Right cardiac atrium (tissue), 5 donors: ENCODE results near the gene OPRM1. TPM values are rescaled to one million over a fixed set of nuclear protein-coding genes. Genes with fewer than 3 reads are reported as not detected.

Source experiments
- ATAC-seq, 2 donors: fragments of 200-7000 bp; cut with Tn5 transposase; one replicate each; pipeline versions ENCODE4 v1.8.0 to v1.9.1; 2020; ENCODE audit warnings: moderate library complexity in 2 of 2, mild to moderate bottlenecking in 1 of 2
- DNase-seq, 3 donors: peaks; one replicate each; pipeline ENCODE4 v3.0.0-alpha.2; 2020
- H3K27ac ChIP-seq: one replicate; pipeline ENCODE4 v1.5.1; 2013; ENCODE audit warnings: mild to moderate bottlenecking, low read length, control low read depth, moderate library complexity
- H3K27me3 ChIP-seq: one replicate; pipeline ENCODE4 v1.6.1; 2013; ENCODE audit not compliant: control insufficient read depth, insufficient read depth
- H3K4me1 ChIP-seq: one replicate; pipeline ENCODE4 v1.6.1; 2013; ENCODE audit warnings: low read length; ENCODE audit not compliant: control insufficient read depth, insufficient read depth
- H3K4me3 ChIP-seq: one replicate; pipeline ENCODE4 v1.5.1; 2013; ENCODE audit warnings: low read length, control low read depth
- H3K9me3 ChIP-seq: one replicate; pipeline ENCODE4 v1.6.1; 2013; ENCODE audit warnings: low read length; ENCODE audit not compliant: control insufficient read depth
- WGBS: extraction: QIAGEN DNeasy Blood & Tissue Kit; methylation state at CpG from one replicate; pipeline ENCODE4 v1.1.7; 2013; 5-methylcytosine and 5-hydroxymethylcytosine counted together
- intact Hi-C, 4 donors: fragments of 100-400 bp; cut with DNase I; formaldehyde crosslinking; loops; one replicate each; pipeline versions ENCODE4 v1.11.0 to v1.14.0; 2022 to 2023
- polyA plus RNA-seq: library from polyadenylated mRNA; stranded (reverse); fragments of 200-250 nt; gene quantifications from one replicate; pipeline ENCODE4 v1.2.3, GENCODE V29; 2013
- total RNA-seq, 4 donors: library from RNA; stranded (reverse); fragmentation: NEBNext Ultra II Directional; extraction: Animal tissue kit (Norgen Biotek cat#: 25700); gene quantifications; one replicate each; pipeline ENCODE4 v1.2.1, GENCODE V29; 2021
- donor health status: healthy with polysubstance abuse.
- donor health status: DM: no; HTN: yes; CAD: no.
- donor health status: DM: no; HTN: no; CAD: no.
- donor health status: DM: no; HTN: yes; CAD: no; lungs with severe emphysema.
- donor health status: DM: yes; HTN: yes; CAD: no.

OPRM1 gene
- total and polyA plus RNA-seq, 5 donors = not detected

- intact Hi-C loops = no loop called here
- no peaks in the 10 kb centered on the region for H3K9me3 ChIP-seq
- no peak for ATAC-seq
- H3K4me3 ChIP-seq = no peak overlapping the region
- no peak overlapping the region for H3K27ac ChIP-seq
- no peaks in the 10 kb centered on the region for H3K27me3 ChIP-seq
- DNase-seq = no peak
- 90% methylated on average over 6 of the region's 6 CpGs for WGBS
- no peaks in the 10 kb centered on the region for H3K4me1 ChIP-seq
These were observed 250.9 kb downstream of the OPRM1 start for GRCh38 chr6:154289818-154290508.

GRCh38 chr6:154292066-154292465, 253.0 kb downstream of the OPRM1 start:
- H3K4me1 ChIP-seq = peaks cover 1% of the 10 kb centered on the region
- intact Hi-C loops = no loop called here
- no peak overlapping the region for H3K4me3 ChIP-seq
- ATAC-seq = no peak
- no peaks in the 10 kb centered on the region for H3K9me3 ChIP-seq
- no peaks in the 10 kb centered on the region for H3K27me3 ChIP-seq
- 82% methylated on average over 3 of the region's 3 CpGs for WGBS
- H3K27ac ChIP-seq = no peak overlapping the region
- DNase-seq = no peak

GRCh38 chr6:154292855-154293519, 253.9 kb downstream of the OPRM1 start:
- H3K4me3 ChIP-seq = no peak overlapping the region
- no peak for DNase-seq
- no peaks in the 10 kb centered on the region for H3K27me3 ChIP-seq
- ATAC-seq = no peak
- H3K27ac ChIP-seq = no peak overlapping the region
- intact Hi-C loops = no loop called here
- WGBS = 72% methylated on average over 4 of the region's 4 CpGs
- H3K9me3 ChIP-seq = no peaks in the 10 kb centered on the region
- H3K4me1 ChIP-seq = peaks cover 3% of the 10 kb centered on the region

DNA sequence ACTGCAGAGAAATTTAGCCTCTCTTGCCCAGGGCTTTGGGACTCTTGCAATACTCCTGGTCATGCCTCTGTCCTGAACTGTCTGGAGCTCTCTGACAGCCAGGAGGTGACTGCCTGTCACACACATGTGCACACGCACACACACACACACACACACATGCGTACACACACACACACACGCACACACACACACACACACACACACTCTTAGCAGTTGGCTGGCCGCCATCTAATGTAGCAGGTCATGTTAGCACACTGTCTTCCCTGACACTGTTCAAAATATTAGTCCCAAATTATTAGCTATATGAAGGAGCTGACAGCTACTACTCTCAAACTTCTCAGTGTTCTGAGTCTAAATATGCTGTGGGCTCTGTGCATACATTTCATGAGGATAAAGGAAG, 256.7 kb downstream of the OPRM1 start:
- intact Hi-C loops = no loop called here
- DNase-seq (no peak), ATAC-seq (peak in 1 of 2 donors; percentile 34)
- WGBS = 71% methylated on average over 4 of the region's 4 CpGs
- Histone ChIP-seq H3K9me3 (no peaks in the 10 kb centered on the region), H3K4me3 (no peak overlapping the region), H3K27ac (no peak overlapping the region), H3K27me3 (no peaks in the 10 kb centered on the region), H3K4me1 (peaks cover 3% of the 10 kb centered on the region)
